CD14-positive monocyte (primary cell): ENCODE measurements around the gene MSRB1. TPM values are rescaled to one million over a fixed set of nuclear protein-coding genes. Genes with fewer than 3 reads are reported as not detected.

Experiments
- DNase-seq, 3 donors: peaks; one replicate each; pipeline ENCODE4 v3.0.0-alpha.2; 2011 to 2022
- H2AFZ ChIP-seq: 2 replicates; pipeline ENCODE4 v1.6.0; 2012; ENCODE audit warnings: mild to moderate bottlenecking, low read depth, low read length, inconsistent platforms; ENCODE audit not compliant: insufficient read depth, poor library complexity, severe bottlenecking
- H3K27ac ChIP-seq, 2 donors: 1 replicate in 1 of 2; 2 replicates in 1 of 2; pipeline ENCODE4 v1.5.1; 2012 to 2013; ENCODE audit warnings: low read length in 2 of 2, control low read depth in 1 of 2, inconsistent platforms in 1 of 2, low read depth in 1 of 2, mild to moderate bottlenecking in 1 of 2
- H3K27me3 ChIP-seq, 2 donors: one replicate each; pipeline versions ENCODE4 v1.6.0 to v1.6.1; 2011 to 2013; ENCODE audit warnings: low read length in 2 of 2; ENCODE audit not compliant: control insufficient read depth in 2 of 2, insufficient read depth in 2 of 2
- H3K36me3 ChIP-seq, 2 donors: replicated peaks in 1 of 2; 1 replicate in 1 of 2; 2 replicates in 1 of 2; pipeline versions ENCODE4 v1.5.1 to v1.6.1; 2012 to 2013; ENCODE audit warnings: low read length in 2 of 2, control low read depth in 1 of 2, inconsistent platforms in 1 of 2, mild to moderate bottlenecking in 1 of 2; ENCODE audit not compliant: insufficient read depth in 2 of 2, control insufficient read depth in 1 of 2
- H3K4me1 ChIP-seq, 2 donors: 1 replicate in 1 of 2; 2 replicates in 1 of 2; pipeline versions ENCODE4 v1.5.1 to v1.6.1; 2012 to 2013; ENCODE audit warnings: low read length in 2 of 2, control low read depth in 1 of 2, inconsistent platforms in 1 of 2, mild to moderate bottlenecking in 1 of 2, moderate library complexity in 1 of 2; ENCODE audit not compliant: insufficient read depth in 2 of 2, control insufficient read depth in 1 of 2
- H3K4me2 ChIP-seq: replicated peaks from 2 replicates; pipeline ENCODE3; 2012; ENCODE audit warnings: low read length, moderate library complexity, mild to moderate bottlenecking; ENCODE audit not compliant: poor library complexity, severe bottlenecking; ENCODE audit errors: extremely low read depth
- H3K4me3 ChIP-seq, 3 experiments: fragments of 200-600 bp in 1 of 3; sonication (generic) in 1 of 3; replicated peaks in 1 of 3; 1 replicate in 2 of 3; 2 replicates in 1 of 3; pipeline ENCODE4 v1.5.1; 2011 to 2013; ENCODE audit warnings: low read length in 3 of 3, mild to moderate bottlenecking in 3 of 3, control low read depth in 2 of 3, low read depth in 2 of 3, inconsistent platforms in 1 of 3, moderate library complexity in 1 of 3
- H3K79me2 ChIP-seq: 2 replicates; pipeline ENCODE4 v1.6.0; 2012; ENCODE audit warnings: mild to moderate bottlenecking, control low read depth, inconsistent platforms, low read length, moderate library complexity; ENCODE audit not compliant: insufficient read depth
- H3K9ac ChIP-seq: 2 replicates; pipeline ENCODE4 v1.6.0; 2017; ENCODE audit warnings: low read length, mild to moderate bottlenecking; ENCODE audit not compliant: insufficient read depth, poor library complexity, severe bottlenecking
- H3K9me3 ChIP-seq, 2 donors: replicated peaks in 1 of 2; 1 replicate in 1 of 2; 2 replicates in 1 of 2; pipeline versions ENCODE4 v1.5.1 to v1.6.1; 2012 to 2013; ENCODE audit warnings: low read length in 2 of 2, control low read depth in 1 of 2; ENCODE audit not compliant: control insufficient read depth in 1 of 2, insufficient read depth in 1 of 2
- H4K20me1 ChIP-seq: 2 replicates; pipeline ENCODE4 v1.6.0; 2012; ENCODE audit warnings: mild to moderate bottlenecking, low read length, control low read depth, moderate library complexity; ENCODE audit not compliant: insufficient read depth
- H3K27ac Mint-ChIP-seq, 7 donors: one replicate each; pipeline ENCODE4 v1.8.0; 2020; ENCODE audit warnings: mild to moderate bottlenecking in 7 of 7, mixed read lengths in 7 of 7, moderate library complexity in 6 of 7, inconsistent platforms in 2 of 7
- H3K27me3 Mint-ChIP-seq, 3 donors: one replicate each; pipeline ENCODE4 v1.8.0; 2021 to 2022; ENCODE audit warnings: low read depth in 3 of 3, mild to moderate bottlenecking in 3 of 3, mixed read lengths in 3 of 3, moderate library complexity in 3 of 3, inconsistent platforms in 1 of 3
- H3K36me3 Mint-ChIP-seq, 2 donors: one replicate each; pipeline ENCODE4 v1.8.0; 2020; ENCODE audit warnings: mixed read lengths in 2 of 2, inconsistent platforms in 1 of 2, mild to moderate bottlenecking in 1 of 2
- H3K4me1 Mint-ChIP-seq: one replicate; pipeline ENCODE4 v1.8.0; 2020; ENCODE audit warnings: mild to moderate bottlenecking, mixed read lengths
- H3K4me3 Mint-ChIP-seq, 2 donors: one replicate each; pipeline ENCODE4 v1.8.0; 2020; ENCODE audit warnings: mild to moderate bottlenecking in 2 of 2, mixed read lengths in 2 of 2, moderate library complexity in 1 of 2
- H3K9me3 Mint-ChIP-seq, 7 donors: one replicate each; pipeline ENCODE4 v1.8.0; 2020 to 2022; ENCODE audit warnings: mixed read lengths in 7 of 7, mild to moderate bottlenecking in 6 of 7, moderate library complexity in 6 of 7, inconsistent platforms in 2 of 7
- WGBS: methylation state at CpG from one replicate; pipeline ENCODE4 v1.1.5; 2013; ENCODE audit warnings: missing lambda C conversion rate; ENCODE audit not compliant: insufficient coverage; 5-methylcytosine and 5-hydroxymethylcytosine counted together
- intact Hi-C, 2 donors: fragments of 100-400 bp; cut with micrococcal nuclease; formaldehyde crosslinking; loops; one replicate each; pipeline versions ENCODE4 v1.15.0 to v1.15.1; 2023
- polyA plus RNA-seq, 3 donors: library from polyadenylated mRNA; depleted of rRNA in 1 of 3; unstranded in 2 of 3; stranded (reverse) in 1 of 3; fragments of 300-500 nt in 2 of 3; fragments of >200 nt in 1 of 3; fragmentation: Illumina TruSeq in 2 of 3; gene quantifications; 1 replicate in 2 of 3; 2 replicates in 1 of 3; pipeline ENCODE4 v1.2.3, GENCODE V29; 2012 to 2021
- TF ChIP-seq, protein P1 (sequence below): fragments of 200-600 bp; IDR thresholded peaks from one replicate; pipeline ENCODE4 v1.8.0; 2022; ENCODE audit warnings: antibody characterized with exemption, mild to moderate bottlenecking

Gene MSRB1
- polyA plus RNA-seq, 3 donors = 116 to 427 (median 416) TPM

GRCh38 chr16:1913327-1914083 lies 29.5 kb downstream of the MSRB1 start:
- Histone ChIP-seq H2AFZ (no peak overlapping the region), H3K27me3 (peaks cover 10 to 36% of the 10 kb centered on the region in 2 donors), H3K9ac (no peak overlapping the region), H3K4me3 (no peak overlapping the region), H3K79me2 (no peaks in the 10 kb centered on the region), H3K36me3 (no peaks in the 10 kb centered on the region), H3K4me2 (no peak overlapping the region), H3K9me3 (no peaks in the 10 kb centered on the region), H3K27ac (no peak overlapping the region), H3K4me1 (no peaks in the 10 kb centered on the region), H4K20me1 (no peaks in the 10 kb centered on the region)
- no peaks in the 10 kb centered on the region for H3K36me3 Mint-ChIP-seq
- peaks cover 37 to 57% (median 52%) of the 10 kb centered on the region in 3 donors for H3K27me3 Mint-ChIP-seq
- TF ChIP-seq, protein P1, sequence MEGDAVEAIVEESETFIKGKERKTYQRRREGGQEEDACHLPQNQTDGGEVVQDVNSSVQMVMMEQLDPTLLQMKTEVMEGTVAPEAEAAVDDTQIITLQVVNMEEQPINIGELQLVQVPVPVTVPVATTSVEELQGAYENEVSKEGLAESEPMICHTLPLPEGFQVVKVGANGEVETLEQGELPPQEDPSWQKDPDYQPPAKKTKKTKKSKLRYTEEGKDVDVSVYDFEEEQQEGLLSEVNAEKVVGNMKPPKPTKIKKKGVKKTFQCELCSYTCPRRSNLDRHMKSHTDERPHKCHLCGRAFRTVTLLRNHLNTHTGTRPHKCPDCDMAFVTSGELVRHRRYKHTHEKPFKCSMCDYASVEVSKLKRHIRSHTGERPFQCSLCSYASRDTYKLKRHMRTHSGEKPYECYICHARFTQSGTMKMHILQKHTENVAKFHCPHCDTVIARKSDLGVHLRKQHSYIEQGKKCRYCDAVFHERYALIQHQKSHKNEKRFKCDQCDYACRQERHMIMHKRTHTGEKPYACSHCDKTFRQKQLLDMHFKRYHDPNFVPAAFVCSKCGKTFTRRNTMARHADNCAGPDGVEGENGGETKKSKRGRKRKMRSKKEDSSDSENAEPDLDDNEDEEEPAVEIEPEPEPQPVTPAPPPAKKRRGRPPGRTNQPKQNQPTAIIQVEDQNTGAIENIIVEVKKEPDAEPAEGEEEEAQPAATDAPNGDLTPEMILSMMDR = no peak
- no peak for DNase-seq
- 78% methylated on average over 8 of the region's 21 CpGs for WGBS
- peaks cover 0 to 5% (median 0%) of the 10 kb centered on the region in 7 donors for H3K9me3 Mint-ChIP-seq
- intact Hi-C loops = no loop called here
- H3K27ac Mint-ChIP-seq = no peak overlapping the region
- H3K4me3 Mint-ChIP-seq = no peak overlapping the region
- no peaks in the 10 kb centered on the region for H3K4me1 Mint-ChIP-seq

- Histone ChIP-seq H2AFZ (no peak overlapping the region), H3K79me2 (no peaks in the 10 kb centered on the region), H3K27me3 (peaks cover 4 to 31% of the 10 kb centered on the region in 2 donors), H3K4me1 (no peaks in the 10 kb centered on the region), H3K4me2 (no peak overlapping the region), H3K9ac (no peak overlapping the region), H3K9me3 (no peaks in the 10 kb centered on the region), H4K20me1 (no peaks in the 10 kb centered on the region), H3K4me3 (no peak overlapping the region), H3K27ac (no peak overlapping the region), H3K36me3 (no peaks in the 10 kb centered on the region)
- Mint-ChIP-seq H3K4me3 (no peak overlapping the region), H3K36me3 (no peaks in the 10 kb centered on the region), H3K27ac (no peak overlapping the region), H3K4me1 (no peaks in the 10 kb centered on the region), H3K9me3 (peaks cover 0 to 5% (median 0%) of the 10 kb centered on the region in 7 donors), H3K27me3 (peaks cover 34 to 59% (median 49%) of the 10 kb centered on the region in 3 donors)
- WGBS = 84% methylated on average over 17 of the region's 17 CpGs
- TF ChIP-seq, protein P1 = no peak
- DNase-seq = no peak
- intact Hi-C loops = no loop called here
Measured at GRCh38 chr16:1912215-1912543, 30.8 kb downstream of the MSRB1 start.
